ENCODE measurements around the gene SLC37A1. TPM values are rescaled to one million over a fixed set of nuclear protein-coding genes. Genes with fewer than 3 reads are reported as not detected.

Gene SLC37A1
- total and polyA plus RNA-seq, 9 of the 15 experiments (the other 6 are each of a cell fraction or from before 2014, with no cell fraction given), result 0.06 to 3.4 (median 0.40) TPM

- TF ChIP-seq GABPB1 (CRISPR knock-in tag; IDR thresholded peaks at IDR 0.05) (peak; percentile 21; the same call in 1 of the 2 replicates), SPI1 (IDR thresholded peaks at IDR 0.05; ENCODE audit: borderline replicate concordance, low read depth, low read length) (peak; percentile 57), FOXM1 (IDR thresholded peaks at IDR 0.05; ENCODE audit: low read depth) (no peak), FOXM1 (CRISPR knock-in tag; IDR thresholded peaks at IDR 0.05; ENCODE audit: low read depth) (no peak), MAZ (CRISPR knock-in tag; conservative IDR thresholded peaks at IDR 0.05 in 1 of 2, IDR thresholded peaks at IDR 0.05 in 1 of 2) (peak in 1 of 2 experiments; percentile 35; a peak in 1 of 4 replicates), POLR2B (IDR thresholded peaks at IDR 0.05; ENCODE audit: low read depth, partially characterized antibody) (no peak), MEF2D (tag; conservative IDR thresholded peaks at IDR 0.05; ENCODE audit: low read depth) (peak; percentile 81), ZNF444 (CRISPR knock-in tag; IDR thresholded peaks at IDR 0.05) (no peak), ZKSCAN8 (CRISPR knock-in tag; IDR thresholded peaks at IDR 0.05) (0 out of 2 replicates have a peak, but pooled peaks have one; percentile 66), MIER1 (IDR thresholded peaks at IDR 0.05; ENCODE audit: low read depth) (no peak), CLOCK (CRISPR knock-in tag; IDR thresholded peaks at IDR 0.05; ENCODE audit: borderline replicate concordance) (0 out of 2 replicates have a peak, but pooled peaks have one; percentile 33), ZFP36 (IDR thresholded peaks at IDR 0.05; ENCODE audit: low read depth, low read length, partially characterized antibody) (peak; percentile 34), ZNF280A (IDR thresholded peaks at IDR 0.05; ENCODE audit: low read depth, partially characterized antibody) (no peak), BRCA1 (IDR thresholded peaks at IDR 0.05) (no peak), BRCA1 (CRISPR knock-in tag; IDR thresholded peaks at IDR 0.05) (no peak), JUN (IDR thresholded peaks at IDR 0.05; ENCODE audit: borderline replicate concordance, low read depth, low read length) (no peak), JUN (CRISPR knock-in tag; IDR thresholded peaks at IDR 0.05; ENCODE audit: borderline replicate concordance) (peak; percentile 58; the same call in 1 of the 2 replicates)
Observed at GRCh38 chr21:42465008-42465802, 48.4 kb upstream of the SLC37A1 start (continued).

All from K562 (cell line).